SU-DHL-6 (cell line): ENCODE measurements around the gene NOXA1.

Source experiments
- H2AFZ ChIP-seq: fragments of 200-600 bp; sonication (generic); 2 replicates; pipeline ENCODE4 v1.6.1; 2014; ENCODE audit warnings: low read depth, mild to moderate bottlenecking, moderate library complexity, mixed read lengths, antibody characterized with exemption, low read length; ENCODE audit not compliant: severe bottlenecking
- H3F3A ChIP-seq: fragments of 200-600 bp; shearing (Covaris generic); 2 replicates; pipeline ENCODE4 v1.6.0; 2016; ENCODE audit warnings: antibody characterized with exemption, mild to moderate bottlenecking; ENCODE audit not compliant: insufficient read depth
- H3K27ac ChIP-seq: fragments of 200-600 bp; sonication (generic); 2 replicates; pipeline ENCODE4 v1.5.1; 2016; ENCODE audit warnings: low read depth, mild to moderate bottlenecking, low read length, moderate library complexity, mixed read lengths
- H3K27me3 ChIP-seq: fragments of 200-600 bp; sonication (generic), shearing (Covaris generic); 2 replicates; pipeline ENCODE4 v1.6.0; 2014; ENCODE audit warnings: mild to moderate bottlenecking, low read length
- H3K36me3 ChIP-seq: fragments of 200-600 bp; sonication (generic); 2 replicates; pipeline ENCODE4 v1.6.1; 2014; ENCODE audit warnings: mild to moderate bottlenecking, low read length, mixed read lengths
- H3K4me2 ChIP-seq: fragments of 300-600, 200-600 bp; shearing (Covaris generic), sonication (generic); 2 replicates; pipeline ENCODE4 v1.6.0; 2014; ENCODE audit warnings: low read length, low read depth, mild to moderate bottlenecking; ENCODE audit not compliant: poor library complexity, severe bottlenecking
- H3K4me3 ChIP-seq: fragments of 200-600 bp; sonication (generic); 2 replicates; pipeline ENCODE4 v1.5.1; 2014; ENCODE audit warnings: antibody characterized with exemption, low read length, mild to moderate bottlenecking, mixed read lengths; ENCODE audit not compliant: insufficient read depth, poor library complexity, severe bottlenecking
- H3K79me2 ChIP-seq: fragments of 200-600 bp; sonication (generic); 2 replicates; pipeline ENCODE4 v1.6.1; 2014; ENCODE audit warnings: mild to moderate bottlenecking, low read length, moderate library complexity; ENCODE audit not compliant: insufficient read depth
- H3K9ac ChIP-seq: fragments of 200-600 bp; sonication (generic); 2 replicates; pipeline ENCODE4 v1.7.0; 2014; ENCODE audit warnings: mild to moderate bottlenecking, low read length
- H3K9me2 ChIP-seq: fragments of 200-600 bp; sonication (generic); replicated peaks from 2 replicates; pipeline ENCODE4 v1.6.1; 2014; ENCODE audit warnings: low read length; ENCODE audit not compliant: insufficient read depth
- H3K9me3 ChIP-seq: fragments of 200-600 bp; sonication (generic); 2 replicates; pipeline ENCODE4 v1.6.1; 2014; ENCODE audit warnings: low read length, mixed read lengths; ENCODE audit not compliant: insufficient read depth
- H4K20me1 ChIP-seq: fragments of 200-600 bp; sonication (generic); 2 replicates; pipeline ENCODE4 v1.6.1; 2014; ENCODE audit warnings: low read depth, mild to moderate bottlenecking, antibody characterized with exemption, low read length, moderate library complexity, mixed read lengths
- EZH2phosphoT487 ChIP-seq: fragments of 200-600 bp; sonication (generic), shearing (Covaris generic); conservative IDR thresholded peaks from 2 replicates; pipeline ENCODE4 v1.6.1; 2018; ENCODE audit warnings: mild to moderate bottlenecking, antibody characterized with exemption, low read length, moderate library complexity, mixed read lengths
- TF ChIP-seq, protein P1 (sequence below): fragments of 200-600 bp; sonication (generic); IDR thresholded peaks from one replicate; pipeline ENCODE4 v1.5.1; 2017; ENCODE audit warnings: antibody characterized with exemption, mild to moderate bottlenecking, low read length, moderate library complexity; ENCODE audit not compliant: insufficient read depth, poor library complexity, severe bottlenecking

NOXA1 gene

DNA sequence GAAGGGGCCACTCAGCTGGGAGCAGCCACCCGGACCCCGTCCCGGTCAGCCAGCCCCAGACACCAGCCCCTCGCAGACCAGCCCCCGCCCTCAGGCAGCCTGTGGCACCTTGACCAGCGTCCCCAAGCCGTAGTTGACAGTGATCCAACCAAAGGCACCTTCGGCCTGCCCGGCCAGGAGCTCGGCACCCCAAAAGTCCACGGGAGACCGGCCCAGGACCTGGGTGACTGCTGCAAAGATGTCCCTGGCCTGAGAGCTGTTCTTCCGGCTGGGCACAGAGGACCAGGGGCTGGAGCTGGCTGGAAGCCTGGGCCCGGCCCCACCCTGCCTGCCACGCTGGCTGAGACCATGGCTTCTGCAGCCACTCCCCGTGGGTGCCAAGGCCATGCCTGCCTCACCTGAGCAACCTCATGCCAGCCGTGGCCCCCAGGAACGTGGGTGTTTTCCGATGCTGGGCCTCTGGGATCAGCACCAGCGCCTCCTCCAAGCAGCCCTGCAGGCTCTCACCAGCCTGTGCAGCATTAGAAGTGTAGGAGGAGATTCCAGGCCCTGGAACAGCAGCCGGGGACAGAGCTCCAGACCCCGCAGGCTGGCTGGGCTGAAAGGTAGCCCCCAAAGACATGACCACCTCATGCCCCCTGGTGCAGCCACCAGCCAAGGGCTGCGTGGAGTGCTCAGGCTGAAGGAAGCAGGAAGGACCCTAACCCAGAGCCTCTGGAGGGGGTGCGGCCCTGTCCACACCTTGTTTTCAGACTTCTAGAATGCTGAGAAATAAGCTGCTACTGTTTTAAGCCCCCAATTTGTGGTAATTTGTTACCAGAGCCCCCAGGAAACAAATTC, 13.8 kb downstream of the NOXA1 start:
- H3K4me2 ChIP-seq = no peak overlapping the region
- no peaks in the 10 kb centered on the region for H3K36me3 ChIP-seq
- no peak for TF ChIP-seq EZH2phosphoT487
- TF ChIP-seq, protein P1, sequence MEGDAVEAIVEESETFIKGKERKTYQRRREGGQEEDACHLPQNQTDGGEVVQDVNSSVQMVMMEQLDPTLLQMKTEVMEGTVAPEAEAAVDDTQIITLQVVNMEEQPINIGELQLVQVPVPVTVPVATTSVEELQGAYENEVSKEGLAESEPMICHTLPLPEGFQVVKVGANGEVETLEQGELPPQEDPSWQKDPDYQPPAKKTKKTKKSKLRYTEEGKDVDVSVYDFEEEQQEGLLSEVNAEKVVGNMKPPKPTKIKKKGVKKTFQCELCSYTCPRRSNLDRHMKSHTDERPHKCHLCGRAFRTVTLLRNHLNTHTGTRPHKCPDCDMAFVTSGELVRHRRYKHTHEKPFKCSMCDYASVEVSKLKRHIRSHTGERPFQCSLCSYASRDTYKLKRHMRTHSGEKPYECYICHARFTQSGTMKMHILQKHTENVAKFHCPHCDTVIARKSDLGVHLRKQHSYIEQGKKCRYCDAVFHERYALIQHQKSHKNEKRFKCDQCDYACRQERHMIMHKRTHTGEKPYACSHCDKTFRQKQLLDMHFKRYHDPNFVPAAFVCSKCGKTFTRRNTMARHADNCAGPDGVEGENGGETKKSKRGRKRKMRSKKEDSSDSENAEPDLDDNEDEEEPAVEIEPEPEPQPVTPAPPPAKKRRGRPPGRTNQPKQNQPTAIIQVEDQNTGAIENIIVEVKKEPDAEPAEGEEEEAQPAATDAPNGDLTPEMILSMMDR = no peak
- H3K27ac ChIP-seq = no peak overlapping the region
- no peak overlapping the region for H2AFZ ChIP-seq
- H3K9me3 ChIP-seq = no peaks in the 10 kb centered on the region
- no peaks in the 10 kb centered on the region for H4K20me1 ChIP-seq
- no peaks in the 10 kb centered on the region for H3K27me3 ChIP-seq
- H3K4me3 ChIP-seq = no peak overlapping the region
- H3K9ac ChIP-seq = no peak overlapping the region
- H3F3A ChIP-seq = peaks cover 2% of the 10 kb centered on the region
- no peaks in the 10 kb centered on the region for H3K79me2 ChIP-seq
- no peaks in the 10 kb centered on the region for H3K9me2 ChIP-seq

DNA sequence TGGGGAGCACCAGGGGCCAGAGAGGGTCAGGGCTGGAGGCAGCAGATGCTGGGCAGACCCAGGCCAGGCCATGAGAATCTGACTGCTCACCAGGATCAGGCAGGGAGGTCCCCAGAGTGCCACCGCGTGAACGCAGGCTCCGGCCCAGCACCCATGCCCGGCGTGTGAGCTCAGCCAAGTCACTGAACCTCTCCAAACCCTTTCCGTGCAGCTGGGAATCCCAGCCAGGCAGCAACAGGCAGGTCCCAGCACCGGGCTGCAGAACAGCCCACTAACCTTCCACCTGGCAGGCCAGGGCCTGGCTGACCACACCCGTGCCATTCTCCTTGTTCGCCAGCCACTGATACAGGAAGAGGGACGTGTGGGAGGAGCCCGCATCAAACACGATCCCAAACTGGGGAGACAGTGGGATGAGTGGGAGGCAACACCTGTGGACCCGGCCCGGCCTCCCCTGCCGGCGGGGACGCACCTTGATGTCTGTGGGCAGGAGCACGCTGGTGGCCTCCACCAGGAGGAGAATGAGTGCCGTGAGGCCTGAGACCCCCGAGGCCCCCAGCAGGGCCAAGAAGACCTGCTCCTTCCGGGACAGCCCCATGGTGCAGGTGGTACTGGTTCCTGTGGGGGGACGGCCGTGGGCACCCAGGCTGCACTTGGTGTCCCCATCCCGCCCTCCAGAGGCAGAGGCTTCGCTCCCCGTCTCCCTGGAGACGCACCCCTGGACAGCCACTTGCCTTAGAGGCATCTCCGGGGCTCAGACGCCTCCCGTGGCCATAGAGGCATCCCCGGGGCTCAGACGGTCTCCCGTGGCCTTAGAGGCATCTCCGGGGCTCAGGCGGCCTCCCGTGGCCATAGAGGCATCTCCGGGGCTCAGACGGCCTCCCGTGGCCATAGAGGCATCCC, 14.7 kb downstream of the NOXA1 start:
- TF ChIP-seq, protein P1 = no peak
- no peak for TF ChIP-seq EZH2phosphoT487
- Histone ChIP-seq H3K27ac (no peak overlapping the region), H3K27me3 (no peaks in the 10 kb centered on the region), H3K9me2 (no peaks in the 10 kb centered on the region), H3K36me3 (no peaks in the 10 kb centered on the region), H3K4me2 (no peak overlapping the region), H4K20me1 (no peaks in the 10 kb centered on the region), H3F3A (peaks cover 6% of the 10 kb centered on the region), H3K9ac (no peak overlapping the region), H3K79me2 (no peaks in the 10 kb centered on the region), H3K4me3 (no peak overlapping the region), H2AFZ (no peak overlapping the region), H3K9me3 (no peaks in the 10 kb centered on the region)

DNA sequence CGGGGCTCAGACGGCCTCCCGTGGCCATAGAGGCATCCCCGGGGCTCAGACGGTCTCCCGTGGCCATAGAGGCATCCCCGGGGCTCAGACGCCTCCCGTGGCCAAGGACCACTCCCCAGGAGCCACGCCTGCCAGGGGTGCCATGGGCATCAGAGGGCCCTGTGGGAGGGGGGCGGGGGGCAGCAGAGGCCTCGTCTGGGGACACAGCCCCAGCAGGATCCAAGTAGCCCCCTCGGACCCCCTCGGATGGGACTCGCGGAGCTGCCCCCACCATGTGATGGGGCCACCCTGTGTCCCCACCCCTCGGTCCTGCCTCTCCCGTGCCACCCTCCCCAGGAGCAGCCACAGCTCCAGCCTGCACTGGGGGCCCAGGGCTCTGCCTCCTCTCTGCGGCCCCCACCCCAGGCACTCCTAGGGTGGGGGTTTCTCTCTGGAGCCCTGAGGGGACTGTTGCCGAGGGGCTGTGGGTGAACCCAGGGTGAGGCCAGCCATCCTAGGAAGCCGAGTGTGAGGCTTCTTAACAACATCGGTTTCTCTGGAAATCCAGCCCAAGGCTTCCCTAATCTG, 15.5 kb downstream of the NOXA1 start:
- no peaks in the 10 kb centered on the region for H3K27me3 ChIP-seq

More for the DNA sequence above, 15.5 kb downstream of the NOXA1 start:
- Histone ChIP-seq H3K4me3 (no peak overlapping the region), H3F3A (peaks cover 6% of the 10 kb centered on the region), H3K9me2 (no peaks in the 10 kb centered on the region), H3K4me2 (no peak overlapping the region), H3K27ac (no peak overlapping the region), H3K9ac (no peak overlapping the region), H3K36me3 (no peaks in the 10 kb centered on the region), H3K79me2 (no peaks in the 10 kb centered on the region), H3K9me3 (no peaks in the 10 kb centered on the region), H4K20me1 (no peaks in the 10 kb centered on the region), H2AFZ (no peak overlapping the region)
- TF ChIP-seq, protein P1 = no peak
- TF ChIP-seq EZH2phosphoT487 = no peak
